ENCODE results near the gene GABARAPL2. TPM values are rescaled to one million over a fixed set of nuclear protein-coding genes. Genes with fewer than 3 reads are reported as not detected.

GABARAPL2 gene
- total RNA-seq, 1 experiment from 2014 or later: 56.2 TPM

DNA sequence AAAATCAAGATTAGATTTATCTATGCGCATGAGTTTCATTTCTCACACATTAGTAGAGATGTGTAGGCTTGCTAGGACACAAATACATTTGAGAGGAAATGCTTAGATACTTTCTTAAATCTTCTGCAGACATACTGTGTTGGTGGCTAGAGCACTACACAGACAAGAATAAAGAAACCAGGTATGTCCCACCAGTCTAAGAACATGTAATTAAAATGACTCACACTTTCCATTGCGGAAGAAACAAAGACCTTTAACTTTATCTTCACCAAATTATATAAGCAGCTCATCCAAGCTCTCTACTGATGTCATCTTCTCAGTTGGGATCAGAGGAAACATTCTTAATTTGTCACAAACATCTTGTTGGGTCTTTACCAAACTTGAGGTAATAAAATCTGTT, 12.5 kb downstream of the GABARAPL2 start:
- H3K27me3 ChIP-seq (ENCODE audit: control insufficient read depth, insufficient read depth, low read length): no peaks in the 10 kb centered on the region

DNA sequence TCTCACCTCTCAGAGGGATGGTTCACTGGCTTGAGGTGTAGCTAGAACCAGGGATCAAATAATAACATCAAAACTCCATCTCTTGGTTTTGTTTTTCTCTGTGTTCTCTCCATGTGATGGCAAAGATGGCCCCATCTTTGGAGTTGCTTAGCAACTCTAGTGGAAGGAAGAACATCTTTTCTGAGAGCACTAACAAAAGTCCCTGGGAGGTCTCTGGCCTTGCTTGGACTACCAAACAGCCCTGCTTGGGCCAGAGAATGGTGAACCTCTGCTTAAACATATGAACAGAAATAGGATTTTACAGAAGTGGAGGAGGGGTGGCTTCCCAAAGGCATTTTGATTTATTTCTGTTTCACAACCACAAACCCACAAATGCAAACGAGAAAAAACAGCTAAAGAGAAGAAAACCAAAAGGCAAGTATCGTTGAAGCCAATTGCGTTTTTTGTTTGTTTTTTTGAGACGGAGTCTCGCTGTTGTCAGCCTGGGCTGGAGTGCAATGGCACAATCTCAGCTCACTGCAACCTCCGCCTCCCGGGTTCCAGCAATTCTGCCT, 13.2 kb downstream of the GABARAPL2 start:
- intact Hi-C loops (cut with micrococcal nuclease; ENCODE audit: unreplicated experiment): no loop called here
- ChIA-PET POLR2A (no interaction called here), CTCF (interaction anchor here (0.6 kb wide), 1 partner anchor 29 kb away, joined by 5 read pairs; no protein-coding TSS in a partner anchor)
- Histone ChIP-seq H3K4me3 (ENCODE audit: low read depth in 2 of 2, low read length in 2 of 2) (no peak overlapping the region), H3K9me3 (ENCODE audit: control insufficient read depth, insufficient read depth, low read depth, low read length) (no peaks in the 10 kb centered on the region), H3K4me1 (ENCODE audit: control insufficient read depth, insufficient read depth, low read length) (no peaks in the 10 kb centered on the region), H3K27me3 (ENCODE audit: control insufficient read depth, insufficient read depth, low read length) (no peaks in the 10 kb centered on the region), H3K36me3 (ENCODE audit: control insufficient read depth, insufficient read depth, low read length) (no peaks in the 10 kb centered on the region; the same call in 1 of the 2 replicates), H3K27ac (ENCODE audit: low read length) (no peak overlapping the region)
- in situ Hi-C loops (cut with HindIII; ENCODE audit: low pct_unique_long_range_greater_than_20kb, low sequenced_read_pairs): no loop called here
- no peak for TF ChIP-seq POLR2AphosphoS5 (IDR thresholded peaks at IDR 0.05; ENCODE audit: low read depth, low read length)
- ATAC-seq (no peak), DNase-seq (ENCODE audit: low read depth, low spot score) (no peak)
- BruUV-seq (replicated peaks): no TSS peak

More for the DNA sequence above, 12.5 kb downstream of the GABARAPL2 start:
- DNase-seq (ENCODE audit: low read depth, low spot score): no peak
- no TSS peak for BruUV-seq (replicated peaks)
- POLR2A ChIA-PET: no interaction called here
- intact Hi-C loops (cut with micrococcal nuclease; ENCODE audit: unreplicated experiment) (no loop called here), in situ Hi-C loops (cut with HindIII; ENCODE audit: low pct_unique_long_range_greater_than_20kb, low sequenced_read_pairs) (no loop called here)
- no peak for ATAC-seq
- H3K36me3 ChIP-seq (ENCODE audit: control insufficient read depth, insufficient read depth, low read length): no peaks in the 10 kb centered on the region; the same call in 1 of the 2 replicates
- H3K27ac ChIP-seq (ENCODE audit: low read length): no peak overlapping the region
- TF ChIP-seq TCF7L2 (IDR thresholded peaks at IDR 0.05; ENCODE audit: low read depth, low read length) (no peak), POLR2AphosphoS5 (IDR thresholded peaks at IDR 0.05; ENCODE audit: low read depth, low read length) (no peak), SIN3A (IDR thresholded peaks at IDR 0.05; ENCODE audit: borderline replicate concordance, insufficient read depth, low read depth, low read length) (no peak), REST (IDR thresholded peaks at IDR 0.05; ENCODE audit: insufficient read depth in 1 of 2, low read depth in 2 of 2, low read length in 1 of 2) (no peak), CTCF (IDR thresholded peaks at IDR 0.05) (no peak)
- no peaks in the 10 kb centered on the region for H3K4me1 ChIP-seq (ENCODE audit: control insufficient read depth, insufficient read depth, low read length)
- H3K9me3 ChIP-seq (ENCODE audit: control insufficient read depth, insufficient read depth, low read depth, low read length): no peaks in the 10 kb centered on the region
- CTCF ChIA-PET: interaction anchor here (0.6 kb wide), 1 partner anchor 28 kb away, joined by 5 read pairs; no protein-coding TSS in a partner anchor
- H3K4me3 ChIP-seq (ENCODE audit: low read depth in 2 of 2, low read length in 2 of 2): no peak overlapping the region

DNA sequence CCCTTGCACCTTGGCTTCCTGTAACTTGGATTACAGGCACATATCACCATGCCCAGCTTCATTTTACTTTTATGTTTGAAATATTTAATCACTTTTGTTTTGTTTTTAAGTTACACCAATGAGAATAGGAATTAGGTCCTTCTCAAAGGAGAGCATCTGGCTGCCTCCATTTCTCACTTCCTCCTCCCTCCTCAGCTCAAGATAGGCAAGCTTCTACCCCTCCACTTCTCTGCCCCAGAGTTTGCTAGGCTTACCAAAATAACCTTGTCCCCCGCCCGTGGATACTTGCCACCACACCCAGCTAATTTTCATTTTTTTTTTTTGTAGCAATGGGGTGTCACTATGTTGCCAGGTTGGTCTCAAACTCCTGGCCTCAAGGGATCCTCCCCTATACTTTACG, 17.9 kb downstream of the GABARAPL2 start:
- no peak overlapping the region for H3K4me3 ChIP-seq (ENCODE audit: low read depth in 2 of 2, low read length in 2 of 2)
- H3K27me3 ChIP-seq (ENCODE audit: control insufficient read depth, insufficient read depth, low read length): no peaks in the 10 kb centered on the region
- no peaks in the 10 kb centered on the region for H3K4me1 ChIP-seq (ENCODE audit: control insufficient read depth, insufficient read depth, low read length)
- no peak for ATAC-seq
- no peak for DNase-seq (ENCODE audit: low read depth, low spot score)
- BruUV-seq (replicated peaks): no TSS peak
- H3K9me3 ChIP-seq (ENCODE audit: control insufficient read depth, insufficient read depth, low read depth, low read length): no peaks in the 10 kb centered on the region
- POLR2A ChIA-PET: no interaction called here
- intact Hi-C loops (cut with micrococcal nuclease; ENCODE audit: unreplicated experiment) (no loop called here), in situ Hi-C loops (cut with HindIII; ENCODE audit: low pct_unique_long_range_greater_than_20kb, low sequenced_read_pairs) (no loop called here)
- TF ChIP-seq CTCF (IDR thresholded peaks at IDR 0.05) (no peak), SIN3A (IDR thresholded peaks at IDR 0.05; ENCODE audit: borderline replicate concordance, insufficient read depth, low read depth, low read length) (no peak), TCF7L2 (IDR thresholded peaks at IDR 0.05; ENCODE audit: low read depth, low read length) (no peak), POLR2AphosphoS5 (IDR thresholded peaks at IDR 0.05; ENCODE audit: low read depth, low read length) (no peak), REST (IDR thresholded peaks at IDR 0.05; ENCODE audit: insufficient read depth in 1 of 2, low read depth in 2 of 2, low read length in 1 of 2) (no peak)
- no peak overlapping the region for H3K27ac ChIP-seq (ENCODE audit: low read length)
- no peaks in the 10 kb centered on the region for H3K36me3 ChIP-seq (ENCODE audit: control insufficient read depth, insufficient read depth, low read length)
- CTCF ChIA-PET: no interaction called here

Data from Panc1 (cell line).